HEK293T (cell line): ENCODE results near the gene FXN.

Experiments used
- ARNT ChIP-seq: fragments of 450-650 bp; IDR thresholded peaks from 2 replicates; pipeline ENCODE4 v1.6.1; 2017; ENCODE audit warnings: mild to moderate bottlenecking
- BHLHE40 ChIP-seq: fragments of 450-650 bp; IDR thresholded peaks from 2 replicates; pipeline ENCODE4 v1.6.1; 2016; ENCODE audit warnings: mild to moderate bottlenecking, moderate library complexity, borderline replicate concordance
- ELF4 ChIP-seq: fragments of 450-650 bp; IDR thresholded peaks from 2 replicates; pipeline ENCODE4 v1.6.1; 2017; ENCODE audit warnings: antibody characterized with exemption
- FOXA1 ChIP-seq: fragments of 450-650 bp; IDR thresholded peaks from 2 replicates; pipeline ENCODE4 v1.6.1; 2016; ENCODE audit warnings: mild to moderate bottlenecking
- FOXK2 ChIP-seq: fragments of 450-650 bp; IDR thresholded peaks from 2 replicates; pipeline ENCODE4 v1.6.1; 2016; ENCODE audit warnings: mild to moderate bottlenecking
- FOXM1 ChIP-seq: fragments of 450-650 bp; IDR thresholded peaks from 2 replicates; pipeline ENCODE4 v1.6.1; 2017; ENCODE audit warnings: mild to moderate bottlenecking, borderline replicate concordance
- HDGF ChIP-seq: fragments of 450-650 bp; IDR thresholded peaks from 2 replicates; pipeline ENCODE4 v1.6.1; 2017; ENCODE audit warnings: antibody characterized with exemption, borderline replicate concordance
- L3MBTL2 ChIP-seq: fragments of 450-650 bp; conservative IDR thresholded peaks from 2 replicates; pipeline ENCODE4 v1.6.1; 2016; ENCODE audit warnings: mild to moderate bottlenecking
- LEF1 ChIP-seq: fragments of 450-650 bp; IDR thresholded peaks from 2 replicates; pipeline ENCODE4 v1.6.1; 2017; ENCODE audit warnings: mild to moderate bottlenecking, borderline replicate concordance
- PKNOX1 ChIP-seq: fragments of 450-650 bp; IDR thresholded peaks from 2 replicates; pipeline ENCODE4 v1.6.1; 2016
- SP1 ChIP-seq: fragments of 450-650 bp; IDR thresholded peaks from 2 replicates; pipeline ENCODE4 v1.6.1; 2017
- SUZ12 ChIP-seq: fragments of 450-650 bp; IDR thresholded peaks from 2 replicates; pipeline ENCODE4 v1.6.1; 2016; ENCODE audit warnings: mild to moderate bottlenecking
- TARDBP ChIP-seq: fragments of 450-650 bp; IDR thresholded peaks from 2 replicates; pipeline ENCODE4 v1.6.1; 2016
- ZNF384 ChIP-seq: fragments of 450-650 bp; IDR thresholded peaks from 2 replicates; pipeline ENCODE4 v1.6.1; 2016

GRCh38 chr9:69122549-69123141, 87.1 kb downstream of the FXN start:
- TF ChIP-seq BHLHE40 = no peak
- no peak for TF ChIP-seq TARDBP
- no peak for TF ChIP-seq SUZ12
- no peak for TF ChIP-seq PKNOX1
- TF ChIP-seq ZNF384 = no peak
- no peak for TF ChIP-seq ELF4
- no peak for TF ChIP-seq FOXK2
- no peak for TF ChIP-seq ARNT
- TF ChIP-seq SP1 = no peak
- no peak for TF ChIP-seq FOXA1
- no peak for TF ChIP-seq LEF1
- TF ChIP-seq L3MBTL2 = no peak
- no peak for TF ChIP-seq FOXM1
- no peak for TF ChIP-seq HDGF
